GM23338 (cell line): ENCODE measurements around the gene IFITM1. TPM values are rescaled to one million over a fixed set of nuclear protein-coding genes. Genes with fewer than 3 reads are reported as not detected.
A peak's percentile ranks its signal among the peaks of the same experiment; 100 is the strongest.

Experiments used
- ATAC-seq: fragments of 200-7000 bp; cut with Tn5 transposase; 3 replicates; pipeline ENCODE4 v1.9.1; 2020
- DNase-seq: peaks from one replicate; pipeline ENCODE4 v3.0.0-alpha.2; 2015; ENCODE audit warnings: low spot score
- H2AFZ ChIP-seq: fragments of 200-600 bp; sonication (generic); 2 replicates; pipeline ENCODE4 v1.8.0; 2016; ENCODE audit warnings: antibody characterized with exemption, mild to moderate bottlenecking, moderate library complexity
- H3F3A ChIP-seq: fragments of 200-600 bp; sonication (generic); replicated peaks from 2 replicates; pipeline ENCODE4 v1.8.0; 2017; ENCODE audit warnings: antibody characterized with exemption, mixed run types, low read depth
- H3K27ac ChIP-seq: fragments of 200-600 bp; sonication (generic); 2 replicates; pipeline ENCODE4 v1.6.1; 2016; ENCODE audit warnings: low read depth
- H3K27me3 ChIP-seq: fragments of 200-600 bp; sonication (generic); 2 replicates; pipeline ENCODE4 v1.8.0; 2016; ENCODE audit warnings: mild to moderate bottlenecking, mixed run types, moderate library complexity; ENCODE audit not compliant: insufficient read depth
- H3K36me3 ChIP-seq: fragments of 200-600 bp; sonication (generic); 2 replicates; pipeline ENCODE4 v1.8.0; 2016; ENCODE audit warnings: mild to moderate bottlenecking; ENCODE audit not compliant: insufficient read depth
- H3K4me1 ChIP-seq: fragments of 200-600 bp; sonication (generic); 2 replicates; pipeline ENCODE4 v1.8.0; 2016; ENCODE audit warnings: mild to moderate bottlenecking, moderate library complexity; ENCODE audit not compliant: insufficient read depth
- H3K4me2 ChIP-seq: fragments of 200-600 bp; sonication (generic); 2 replicates; pipeline ENCODE4 v1.7.1; 2017; ENCODE audit warnings: mixed run types
- H3K4me3 ChIP-seq: fragments of 200-600 bp; sonication (generic); 2 replicates; pipeline ENCODE4 v1.6.1; 2016; ENCODE audit warnings: mixed run types
- H3K79me2 ChIP-seq: fragments of 200-600 bp; sonication (generic); replicated peaks from 2 replicates; pipeline ENCODE4 v1.8.0; 2017; ENCODE audit warnings: mild to moderate bottlenecking; ENCODE audit not compliant: insufficient read depth
- H3K9me2 ChIP-seq: fragments of 200-600 bp; sonication (generic); 2 replicates; pipeline ENCODE4 v1.8.0; 2017; ENCODE audit not compliant: insufficient read depth
- H4K20me1 ChIP-seq: fragments of 200-600 bp; sonication (generic); replicated peaks from 2 replicates; pipeline ENCODE4 v1.8.0; 2017; ENCODE audit warnings: mild to moderate bottlenecking; ENCODE audit not compliant: insufficient read depth
- H3K27ac Mint-ChIP-seq: 2 replicates; pipeline ENCODE4 v1.8.0; 2020; ENCODE audit warnings: inconsistent platforms, mild to moderate bottlenecking, moderate library complexity, mixed read lengths
- H3K27me3 Mint-ChIP-seq: 3 replicates; pipeline ENCODE4 v1.8.0; 2022; ENCODE audit warnings: low read depth, mild to moderate bottlenecking, moderate library complexity, mixed read lengths, inconsistent platforms; ENCODE audit not compliant: insufficient read depth, poor library complexity
- H3K36me3 Mint-ChIP-seq: 3 replicates; pipeline ENCODE4 v1.8.0; 2021; ENCODE audit warnings: low read depth, mild to moderate bottlenecking, inconsistent platforms, moderate library complexity, mixed read lengths
- H3K4me1 Mint-ChIP-seq: 3 replicates; pipeline ENCODE4 v1.8.0; 2020; ENCODE audit warnings: mild to moderate bottlenecking, inconsistent platforms, mixed read lengths
- H3K4me3 Mint-ChIP-seq: 3 replicates; pipeline ENCODE4 v1.8.0; 2021; ENCODE audit warnings: moderate library complexity, mild to moderate bottlenecking, inconsistent platforms, mixed read lengths
- H3K9me3 Mint-ChIP-seq: 3 replicates; pipeline ENCODE4 v1.8.0; 2020; ENCODE audit warnings: moderate library complexity, mild to moderate bottlenecking, inconsistent platforms, mixed read lengths
- CREB1 ChIP-seq: fragments of 250-450 bp; sonication (Bioruptor Pico); IDR thresholded peaks from 2 replicates; pipeline ENCODE4 v1.5.0; 2020; ENCODE audit warnings: low read depth, mild to moderate bottlenecking, moderate library complexity
- EZH2 ChIP-seq: fragments of 200-600 bp; sonication (generic); IDR thresholded peaks from one replicate; pipeline ENCODE4 v1.8.0; 2017; ENCODE audit warnings: antibody characterized with exemption, mild to moderate bottlenecking, low read depth; ENCODE audit not compliant: unreplicated experiment
- EZH2phosphoT487 ChIP-seq: fragments of 200-600 bp; sonication (generic); IDR thresholded peaks from one replicate; pipeline ENCODE4 v1.8.1; 2018; ENCODE audit warnings: antibody characterized with exemption; ENCODE audit not compliant: unreplicated experiment
- JUNB ChIP-seq: IDR thresholded peaks from one replicate; pipeline ENCODE4 v1.6.1; 2016; ENCODE audit warnings: antibody characterized with exemption; ENCODE audit not compliant: unreplicated experiment
- NANOG ChIP-seq: IDR thresholded peaks from 2 replicates; pipeline ENCODE4 v1.6.1; 2016; ENCODE audit warnings: antibody characterized with exemption, borderline replicate concordance
- POLR2AphosphoS5 ChIP-seq: IDR thresholded peaks from 2 replicates; pipeline ENCODE4 v1.6.1; 2016; ENCODE audit warnings: antibody characterized with exemption, low read depth
- STAT1 ChIP-seq: IDR thresholded peaks from one replicate; pipeline ENCODE4 v1.6.1; 2016; ENCODE audit warnings: antibody characterized with exemption; ENCODE audit not compliant: unreplicated experiment
- ZNF114 ChIP-seq: fragments of 250-450 bp; sonication (Bioruptor Pico); IDR thresholded peaks from 2 replicates; pipeline ENCODE4 v1.5.0; 2020; ENCODE audit warnings: mild to moderate bottlenecking, moderate library complexity
- ZNF331 ChIP-seq: fragments of 250-450 bp; sonication (Bioruptor Pico); IDR thresholded peaks from 2 replicates; pipeline ENCODE4 v1.5.0; 2020; ENCODE audit warnings: low read depth, mild to moderate bottlenecking, moderate library complexity
- polyA plus RNA-seq: library from polyadenylated mRNA; unstranded; fragments of >200 nt; fragmentation: Nextera tagmentation; extraction: Ambion mirVana; gene quantifications from 2 replicates; pipeline ENCODE4 v1.2.1, GENCODE V29; 2016
- total RNA-seq: library from RNA; depleted of rRNA; stranded (reverse); fragments of >200 nt; shearing (Covaris generic); gene quantifications from 2 replicates; pipeline ENCODE4 v1.2.3, GENCODE V29; 2014
- TF ChIP-seq, protein P1 (sequence below): IDR thresholded peaks from 2 replicates; pipeline ENCODE4 v1.6.1; 2016; ENCODE audit warnings: antibody characterized with exemption
- TF ChIP-seq, protein P2 (sequence below), 2 experiments: fragments of 200-600 bp in 1 of 2; sonication (generic) in 1 of 2; conservative IDR thresholded peaks; 2 replicates each; pipeline versions ENCODE4 v1.5.1 to v1.6.1; 2016 to 2017; ENCODE audit warnings: antibody characterized with exemption in 2 of 2, low read depth in 2 of 2, mild to moderate bottlenecking in 2 of 2, moderate library complexity in 1 of 2
- TF ChIP-seq, protein P3 (sequence below): IDR thresholded peaks from one replicate; pipeline ENCODE4 v1.6.1; 2018; ENCODE audit warnings: antibody characterized with exemption; ENCODE audit not compliant: unreplicated experiment
- TF ChIP-seq, protein P4 (sequence below): fragments of 250-450 bp; sonication (Bioruptor Pico); IDR thresholded peaks from 2 replicates; pipeline ENCODE4 v1.5.0; 2020; ENCODE audit warnings: mild to moderate bottlenecking, moderate library complexity

Gene IFITM1
- total and polyA plus RNA-seq, 2 experiments from 2014 or later, result 396 to 1,194 TPM

DNA sequence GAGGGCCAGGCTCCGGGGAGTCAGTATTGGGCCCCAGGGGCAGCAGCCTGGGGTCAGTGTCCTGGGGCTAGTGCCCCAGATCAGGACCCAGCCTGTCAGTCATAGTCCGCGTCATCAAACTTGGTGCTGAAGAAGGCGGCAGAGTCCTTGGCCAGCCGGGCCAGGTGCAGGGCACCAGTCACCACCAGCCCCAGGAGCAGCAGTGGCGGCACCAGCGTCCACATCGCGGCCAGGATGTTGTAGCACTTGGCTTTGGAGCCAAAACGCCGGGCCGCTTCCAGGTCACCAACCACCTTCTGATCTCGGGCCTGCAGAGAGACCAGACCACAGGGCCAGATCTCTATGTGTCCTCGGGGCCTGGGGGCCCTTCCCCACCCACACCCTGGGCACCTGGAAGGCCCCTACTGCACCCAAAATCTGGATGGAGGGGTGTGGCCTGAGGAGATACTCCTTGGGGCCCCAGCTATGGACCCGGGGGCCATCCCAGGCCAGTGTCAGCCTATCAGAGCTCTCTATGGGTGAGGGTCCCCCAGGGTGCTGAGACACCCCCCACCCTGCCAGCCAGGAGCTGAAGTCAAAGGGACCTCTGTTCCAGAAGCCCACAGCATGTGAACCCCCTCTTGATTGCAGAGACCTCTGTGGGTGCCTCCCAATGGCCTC lies 15.3 kb upstream of the IFITM1 start:
- peaks cover 9% of the 10 kb centered on the region; the same call in 2 of the 3 replicates for H3K36me3 Mint-ChIP-seq
- H2AFZ ChIP-seq, result no peak overlapping the region
- ATAC-seq (peak; percentile 2; the same call in 2 of the 3 replicates), DNase-seq (no peak)
- peaks cover 22% of the 10 kb centered on the region for H3K27me3 Mint-ChIP-seq
- no peaks in the 10 kb centered on the region for H3K9me2 ChIP-seq
- H3K4me1 ChIP-seq, result peaks cover 35% of the 10 kb centered on the region
- no peaks in the 10 kb centered on the region for H3K79me2 ChIP-seq
- H3K27ac Mint-ChIP-seq, result no peak overlapping the region
- peaks cover 8% of the 10 kb centered on the region; the same call in 1 of the 2 replicates for H3F3A ChIP-seq
- H3K4me1 Mint-ChIP-seq, result peaks cover 34% of the 10 kb centered on the region
- H3K4me2 ChIP-seq, result no peak overlapping the region
- H4K20me1 ChIP-seq, result no peaks in the 10 kb centered on the region
- no peak for TF ChIP-seq NANOG
- TF ChIP-seq, protein P1, sequence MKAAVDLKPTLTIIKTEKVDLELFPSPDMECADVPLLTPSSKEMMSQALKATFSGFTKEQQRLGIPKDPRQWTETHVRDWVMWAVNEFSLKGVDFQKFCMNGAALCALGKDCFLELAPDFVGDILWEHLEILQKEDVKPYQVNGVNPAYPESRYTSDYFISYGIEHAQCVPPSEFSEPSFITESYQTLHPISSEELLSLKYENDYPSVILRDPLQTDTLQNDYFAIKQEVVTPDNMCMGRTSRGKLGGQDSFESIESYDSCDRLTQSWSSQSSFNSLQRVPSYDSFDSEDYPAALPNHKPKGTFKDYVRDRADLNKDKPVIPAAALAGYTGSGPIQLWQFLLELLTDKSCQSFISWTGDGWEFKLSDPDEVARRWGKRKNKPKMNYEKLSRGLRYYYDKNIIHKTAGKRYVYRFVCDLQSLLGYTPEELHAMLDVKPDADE, result no peak
- TF ChIP-seq, protein P2, sequence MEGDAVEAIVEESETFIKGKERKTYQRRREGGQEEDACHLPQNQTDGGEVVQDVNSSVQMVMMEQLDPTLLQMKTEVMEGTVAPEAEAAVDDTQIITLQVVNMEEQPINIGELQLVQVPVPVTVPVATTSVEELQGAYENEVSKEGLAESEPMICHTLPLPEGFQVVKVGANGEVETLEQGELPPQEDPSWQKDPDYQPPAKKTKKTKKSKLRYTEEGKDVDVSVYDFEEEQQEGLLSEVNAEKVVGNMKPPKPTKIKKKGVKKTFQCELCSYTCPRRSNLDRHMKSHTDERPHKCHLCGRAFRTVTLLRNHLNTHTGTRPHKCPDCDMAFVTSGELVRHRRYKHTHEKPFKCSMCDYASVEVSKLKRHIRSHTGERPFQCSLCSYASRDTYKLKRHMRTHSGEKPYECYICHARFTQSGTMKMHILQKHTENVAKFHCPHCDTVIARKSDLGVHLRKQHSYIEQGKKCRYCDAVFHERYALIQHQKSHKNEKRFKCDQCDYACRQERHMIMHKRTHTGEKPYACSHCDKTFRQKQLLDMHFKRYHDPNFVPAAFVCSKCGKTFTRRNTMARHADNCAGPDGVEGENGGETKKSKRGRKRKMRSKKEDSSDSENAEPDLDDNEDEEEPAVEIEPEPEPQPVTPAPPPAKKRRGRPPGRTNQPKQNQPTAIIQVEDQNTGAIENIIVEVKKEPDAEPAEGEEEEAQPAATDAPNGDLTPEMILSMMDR (conservative IDR thresholded peaks at IDR 0.05; ENCODE audit: low read depth in 2 of 2), result no peak
- no peak for TF ChIP-seq POLR2AphosphoS5
- TF ChIP-seq EZH2, result no peak
- no peak for TF ChIP-seq CREB1 (CRISPR knock-in tag)
- TF ChIP-seq, protein P3, sequence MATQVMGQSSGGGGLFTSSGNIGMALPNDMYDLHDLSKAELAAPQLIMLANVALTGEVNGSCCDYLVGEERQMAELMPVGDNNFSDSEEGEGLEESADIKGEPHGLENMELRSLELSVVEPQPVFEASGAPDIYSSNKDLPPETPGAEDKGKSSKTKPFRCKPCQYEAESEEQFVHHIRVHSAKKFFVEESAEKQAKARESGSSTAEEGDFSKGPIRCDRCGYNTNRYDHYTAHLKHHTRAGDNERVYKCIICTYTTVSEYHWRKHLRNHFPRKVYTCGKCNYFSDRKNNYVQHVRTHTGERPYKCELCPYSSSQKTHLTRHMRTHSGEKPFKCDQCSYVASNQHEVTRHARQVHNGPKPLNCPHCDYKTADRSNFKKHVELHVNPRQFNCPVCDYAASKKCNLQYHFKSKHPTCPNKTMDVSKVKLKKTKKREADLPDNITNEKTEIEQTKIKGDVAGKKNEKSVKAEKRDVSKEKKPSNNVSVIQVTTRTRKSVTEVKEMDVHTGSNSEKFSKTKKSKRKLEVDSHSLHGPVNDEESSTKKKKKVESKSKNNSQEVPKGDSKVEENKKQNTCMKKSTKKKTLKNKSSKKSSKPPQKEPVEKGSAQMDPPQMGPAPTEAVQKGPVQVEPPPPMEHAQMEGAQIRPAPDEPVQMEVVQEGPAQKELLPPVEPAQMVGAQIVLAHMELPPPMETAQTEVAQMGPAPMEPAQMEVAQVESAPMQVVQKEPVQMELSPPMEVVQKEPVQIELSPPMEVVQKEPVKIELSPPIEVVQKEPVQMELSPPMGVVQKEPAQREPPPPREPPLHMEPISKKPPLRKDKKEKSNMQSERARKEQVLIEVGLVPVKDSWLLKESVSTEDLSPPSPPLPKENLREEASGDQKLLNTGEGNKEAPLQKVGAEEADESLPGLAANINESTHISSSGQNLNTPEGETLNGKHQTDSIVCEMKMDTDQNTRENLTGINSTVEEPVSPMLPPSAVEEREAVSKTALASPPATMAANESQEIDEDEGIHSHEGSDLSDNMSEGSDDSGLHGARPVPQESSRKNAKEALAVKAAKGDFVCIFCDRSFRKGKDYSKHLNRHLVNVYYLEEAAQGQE, result no peak
- TF ChIP-seq EZH2phosphoT487, result no peak
- TF ChIP-seq, protein P4, sequence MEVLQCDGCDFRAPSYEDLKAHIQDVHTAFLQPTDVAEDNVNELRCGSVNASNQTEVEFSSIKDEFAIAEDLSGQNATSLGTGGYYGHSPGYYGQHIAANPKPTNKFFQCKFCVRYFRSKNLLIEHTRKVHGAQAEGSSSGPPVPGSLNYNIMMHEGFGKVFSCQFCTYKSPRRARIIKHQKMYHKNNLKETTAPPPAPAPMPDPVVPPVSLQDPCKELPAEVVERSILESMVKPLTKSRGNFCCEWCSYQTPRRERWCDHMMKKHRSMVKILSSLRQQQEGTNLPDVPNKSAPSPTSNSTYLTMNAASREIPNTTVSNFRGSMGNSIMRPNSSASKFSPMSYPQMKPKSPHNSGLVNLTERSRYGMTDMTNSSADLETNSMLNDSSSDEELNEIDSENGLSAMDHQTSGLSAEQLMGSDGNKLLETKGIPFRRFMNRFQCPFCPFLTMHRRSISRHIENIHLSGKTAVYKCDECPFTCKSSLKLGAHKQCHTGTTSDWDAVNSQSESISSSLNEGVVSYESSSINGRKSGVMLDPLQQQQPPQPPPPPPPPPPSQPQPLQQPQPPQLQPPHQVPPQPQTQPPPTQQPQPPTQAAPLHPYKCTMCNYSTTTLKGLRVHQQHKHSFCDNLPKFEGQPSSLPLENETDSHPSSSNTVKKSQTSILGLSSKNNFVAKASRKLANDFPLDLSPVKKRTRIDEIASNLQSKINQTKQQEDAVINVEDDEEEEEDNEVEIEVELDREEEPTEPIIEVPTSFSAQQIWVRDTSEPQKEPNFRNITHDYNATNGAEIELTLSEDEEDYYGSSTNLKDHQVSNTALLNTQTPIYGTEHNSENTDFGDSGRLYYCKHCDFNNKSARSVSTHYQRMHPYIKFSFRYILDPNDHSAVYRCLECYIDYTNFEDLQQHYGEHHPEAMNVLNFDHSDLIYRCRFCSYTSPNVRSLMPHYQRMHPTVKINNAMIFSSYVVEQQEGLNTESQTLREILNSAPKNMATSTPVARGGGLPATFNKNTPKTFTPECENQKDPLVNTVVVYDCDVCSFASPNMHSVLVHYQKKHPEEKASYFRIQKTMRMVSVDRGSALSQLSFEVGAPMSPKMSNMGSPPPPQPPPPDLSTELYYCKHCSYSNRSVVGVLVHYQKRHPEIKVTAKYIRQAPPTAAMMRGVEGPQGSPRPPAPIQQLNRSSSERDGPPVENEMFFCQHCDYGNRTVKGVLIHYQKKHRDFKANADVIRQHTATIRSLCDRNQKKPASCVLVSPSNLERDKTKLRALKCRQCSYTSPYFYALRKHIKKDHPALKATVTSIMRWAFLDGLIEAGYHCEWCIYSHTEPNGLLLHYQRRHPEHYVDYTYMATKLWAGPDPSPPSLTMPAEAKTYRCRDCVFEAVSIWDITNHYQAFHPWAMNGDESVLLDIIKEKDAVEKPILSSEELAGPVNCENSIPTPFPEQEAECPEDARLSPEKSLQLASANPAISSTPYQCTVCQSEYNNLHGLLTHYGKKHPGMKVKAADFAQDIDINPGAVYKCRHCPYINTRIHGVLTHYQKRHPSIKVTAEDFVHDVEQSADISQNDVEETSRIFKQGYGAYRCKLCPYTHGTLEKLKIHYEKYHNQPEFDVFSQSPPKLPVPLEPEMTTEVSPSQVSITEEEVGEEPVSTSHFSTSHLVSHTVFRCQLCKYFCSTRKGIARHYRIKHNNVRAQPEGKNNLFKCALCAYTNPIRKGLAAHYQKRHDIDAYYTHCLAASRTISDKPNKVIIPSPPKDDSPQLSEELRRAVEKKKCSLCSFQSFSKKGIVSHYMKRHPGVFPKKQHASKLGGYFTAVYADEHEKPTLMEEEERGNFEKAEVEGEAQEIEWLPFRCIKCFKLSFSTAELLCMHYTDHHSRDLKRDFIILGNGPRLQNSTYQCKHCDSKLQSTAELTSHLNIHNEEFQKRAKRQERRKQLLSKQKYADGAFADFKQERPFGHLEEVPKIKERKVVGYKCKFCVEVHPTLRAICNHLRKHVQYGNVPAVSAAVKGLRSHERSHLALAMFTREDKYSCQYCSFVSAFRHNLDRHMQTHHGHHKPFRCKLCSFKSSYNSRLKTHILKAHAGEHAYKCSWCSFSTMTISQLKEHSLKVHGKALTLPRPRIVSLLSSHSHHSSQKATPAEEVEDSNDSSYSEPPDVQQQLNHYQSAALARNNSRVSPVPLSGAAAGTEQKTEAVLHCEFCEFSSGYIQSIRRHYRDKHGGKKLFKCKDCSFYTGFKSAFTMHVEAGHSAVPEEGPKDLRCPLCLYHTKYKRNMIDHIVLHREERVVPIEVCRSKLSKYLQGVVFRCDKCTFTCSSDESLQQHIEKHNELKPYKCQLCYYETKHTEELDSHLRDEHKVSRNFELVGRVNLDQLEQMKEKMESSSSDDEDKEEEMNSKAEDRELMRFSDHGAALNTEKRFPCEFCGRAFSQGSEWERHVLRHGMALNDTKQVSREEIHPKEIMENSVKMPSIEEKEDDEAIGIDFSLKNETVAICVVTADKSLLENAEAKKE (CRISPR knock-in tag), result no peak
- TF ChIP-seq JUNB, result no peak
- no peak for TF ChIP-seq STAT1
- TF ChIP-seq ZNF114, result no peak
- TF ChIP-seq ZNF331 (CRISPR knock-in tag), result no peak
- no peaks in the 10 kb centered on the region for H3K27me3 ChIP-seq
- H3K4me3 ChIP-seq, result no peak overlapping the region
- H3K9me3 Mint-ChIP-seq, result peaks cover 7% of the 10 kb centered on the region; the same call in 2 of the 3 replicates
- no peaks in the 10 kb centered on the region for H3K36me3 ChIP-seq
- H3K27ac ChIP-seq, result no peak overlapping the region
- no peak overlapping the region; the same call in 2 of the 3 replicates for H3K4me3 Mint-ChIP-seq
